ENCODE data around the gene SHISA7.

GRCh38 chr19:55384131-55384919, 58.8 kb downstream of the SHISA7 start, which contains the start of gene TMEM238:
- TF ChIP-seq CTCF (conservative IDR thresholded peaks at IDR 0.05; ENCODE audit: low read length) (no peak), EZH2phosphoT487 (IDR thresholded peaks at IDR 0.05; ENCODE audit: borderline replicate concordance, low read depth, low read length) (no peak)
